WI38 (cell line): ENCODE measurements around the gene RIN3.

Experiments
- H3K4me3 ChIP-seq: 2 replicates; pipeline ENCODE4 v1.5.1; 2011; ENCODE audit warnings: low read depth, mild to moderate bottlenecking, control low read depth, low read length
- CTCF ChIP-seq: IDR thresholded peaks from 2 replicates; pipeline ENCODE4 v1.5.1; 2012; ENCODE audit warnings: low read depth, mild to moderate bottlenecking, control low read depth, low read length

Gene RIN3

GRCh38 chr14:92716131-92716530 is 202.6 kb downstream of the RIN3 start:
- no peak for TF ChIP-seq CTCF
- H3K4me3 ChIP-seq: no peak overlapping the region

- no peak for TF ChIP-seq CTCF
- no peak overlapping the region for H3K4me3 ChIP-seq
Measured at GRCh38 chr14:92717571-92718042, 204.0 kb downstream of the RIN3 start.

GRCh38 chr14:92718664-92719063 is 205.1 kb downstream of the RIN3 start:
- no peak overlapping the region for H3K4me3 ChIP-seq
- TF ChIP-seq CTCF: no peak

GRCh38 chr14:92719421-92719820 is 205.8 kb downstream of the RIN3 start:
- H3K4me3 ChIP-seq: no peak overlapping the region
- TF ChIP-seq CTCF: no peak

GRCh38 chr14:92719890-92720323 is 206.3 kb downstream of the RIN3 start:
- TF ChIP-seq CTCF: no peak
- no peak overlapping the region for H3K4me3 ChIP-seq

GRCh38 chr14:92724516-92725340 is 211.1 kb downstream of the RIN3 start:
- TF ChIP-seq CTCF: no peak
- no peak overlapping the region for H3K4me3 ChIP-seq

- no peak overlapping the region for H3K4me3 ChIP-seq
- no peak for TF ChIP-seq CTCF
Measured at GRCh38 chr14:92726135-92726932, 212.8 kb downstream of the RIN3 start.
